Raji (cell line): ENCODE results near the gene MCM5.
A peak's percentile ranks its signal among the peaks of the same experiment; 100 is the strongest.

Experiments used
- POLR2A ChIP-seq: IDR thresholded peaks from 2 replicates; pipeline ENCODE4 v1.6.1; 2011; ENCODE audit warnings: low read depth, low read length, control low read depth; ENCODE audit not compliant: insufficient read depth

The MCM5 gene

GRCh38 chr22:35375031-35375430 lies 24.9 kb upstream of the MCM5 start:
- no peak for TF ChIP-seq POLR2A

GRCh38 chr22:35375526-35375925 lies 24.4 kb upstream of the MCM5 start:
- TF ChIP-seq POLR2A: no peak

DNA sequence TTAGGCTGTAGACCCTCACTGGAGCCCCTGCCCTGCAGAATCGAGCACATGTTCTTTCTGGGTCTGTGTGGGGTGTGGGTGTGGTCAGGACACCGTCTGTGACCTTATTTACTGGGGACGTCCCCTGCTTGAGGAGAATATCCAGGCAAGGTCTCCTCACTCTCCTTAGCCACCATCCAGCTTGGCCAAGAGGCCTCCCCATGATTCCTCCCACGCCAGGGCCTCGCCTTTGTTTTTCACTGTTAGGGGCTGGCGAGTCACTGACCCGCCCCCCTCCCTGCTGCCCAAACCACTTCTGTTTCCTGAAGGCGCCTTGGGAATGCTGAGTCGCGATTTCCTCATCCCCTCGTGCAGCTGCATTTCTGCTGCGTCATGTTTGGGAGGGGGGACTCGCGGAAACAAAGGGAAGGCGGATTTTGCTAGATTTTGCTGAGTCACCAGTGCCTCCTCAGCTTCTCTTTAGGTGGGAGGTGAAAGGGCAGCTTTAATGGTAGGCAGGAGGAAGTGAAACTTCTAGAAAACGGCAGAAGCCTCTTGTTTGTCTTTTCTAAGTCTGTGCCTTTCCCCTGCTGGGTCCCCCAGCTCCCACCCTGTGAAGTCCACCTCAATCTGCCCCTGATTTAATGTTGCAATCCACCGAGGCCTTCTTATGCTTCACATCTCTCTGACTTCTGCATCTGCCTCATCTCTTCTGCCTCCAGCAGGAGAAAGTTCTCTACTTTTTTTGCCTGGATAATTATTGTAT lies 23.0 kb upstream of the MCM5 start:
- 0 out of 2 replicates have a peak, but pooled peaks have one; percentile 2 for TF ChIP-seq POLR2A

GRCh38 chr22:35377735-35378134 lies 22.2 kb upstream of the MCM5 start:
- TF ChIP-seq POLR2A: no peak

GRCh38 chr22:35378621-35379020 lies 21.3 kb upstream of the MCM5 start:
- no peak for TF ChIP-seq POLR2A

- TF ChIP-seq POLR2A: no peak
Observed at GRCh38 chr22:35379146-35379993, 20.6 kb upstream of the MCM5 start.

DNA sequence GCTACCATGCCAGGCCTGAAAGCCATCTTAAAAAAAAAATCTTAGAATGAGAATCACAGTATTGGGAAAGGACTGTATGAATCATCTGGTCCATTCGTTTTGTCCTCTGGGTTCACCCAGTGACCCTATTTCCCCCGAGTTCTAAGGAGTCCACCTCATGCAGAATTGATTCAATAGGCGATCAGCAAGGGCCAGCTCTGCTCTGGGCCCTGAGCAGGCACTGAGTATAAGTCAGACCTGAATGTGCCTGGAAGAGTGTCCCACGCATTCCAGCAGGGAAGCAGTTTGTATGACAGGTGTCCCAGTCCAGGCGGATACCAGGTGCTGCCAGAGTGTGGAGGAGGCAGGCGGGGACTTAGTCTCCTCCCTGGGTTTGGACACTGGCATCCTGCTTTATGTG lies 19.9 kb upstream of the MCM5 start:
- TF ChIP-seq POLR2A: no peak

GRCh38 chr22:35380537-35381423 lies 19.2 kb upstream of the MCM5 start, which contains the start of gene HMOX1:
TSS of gene HMOX1 (plus strand) at chr22:35381096. CDS start at chr22:35381174, 78 bp downstream.
- no peak for TF ChIP-seq POLR2A

DNA sequence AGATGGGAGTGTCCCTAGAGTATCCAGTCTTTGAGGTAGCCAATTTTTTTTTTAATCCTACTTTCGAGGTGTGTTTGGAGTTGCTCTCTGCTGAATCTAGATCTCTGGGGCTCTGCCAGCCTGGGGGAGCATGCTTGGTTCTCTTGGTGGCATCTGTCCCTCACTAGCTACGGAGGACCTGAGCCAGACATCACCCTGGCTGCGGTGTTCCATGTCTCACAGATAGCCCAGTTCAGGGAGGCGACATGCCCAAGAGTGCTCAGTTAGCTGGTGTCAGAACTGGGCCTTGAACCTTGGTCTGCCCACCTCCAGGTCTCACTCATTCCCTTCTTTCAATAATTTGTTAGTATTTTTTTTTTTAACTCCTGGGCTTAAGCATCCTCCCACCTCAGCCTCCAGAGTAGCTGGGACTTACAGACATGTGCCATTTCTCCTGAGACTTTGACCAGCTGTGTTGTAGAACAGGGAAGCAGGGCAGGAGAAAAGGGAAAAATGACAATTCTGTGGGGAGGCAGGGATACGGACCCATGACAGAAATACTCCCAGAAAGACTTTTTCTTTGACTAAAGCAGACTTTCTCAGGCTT lies 18.4 kb upstream of the MCM5 start:
- TF ChIP-seq POLR2A: no peak

DNA sequence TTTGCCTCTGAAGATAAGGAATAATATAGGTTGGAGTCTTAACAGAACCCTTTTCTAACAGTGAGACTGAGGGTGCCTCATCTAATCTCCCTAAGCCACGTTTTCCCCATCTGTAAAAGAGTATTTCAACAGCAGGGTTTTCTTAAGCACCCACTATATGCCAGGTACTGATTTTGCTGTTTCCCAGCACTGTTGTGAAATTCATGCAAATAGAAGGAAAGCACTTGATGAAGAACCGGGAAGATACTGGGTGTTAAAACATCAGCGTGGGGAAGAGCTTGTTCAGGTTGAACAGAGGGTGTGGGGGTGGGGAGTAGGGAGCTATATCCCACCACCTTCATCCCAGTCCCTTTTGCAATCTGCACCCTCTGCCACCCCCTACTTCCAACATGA lies 16.3 kb upstream of the MCM5 start:
- TF ChIP-seq POLR2A: no peak

DNA sequence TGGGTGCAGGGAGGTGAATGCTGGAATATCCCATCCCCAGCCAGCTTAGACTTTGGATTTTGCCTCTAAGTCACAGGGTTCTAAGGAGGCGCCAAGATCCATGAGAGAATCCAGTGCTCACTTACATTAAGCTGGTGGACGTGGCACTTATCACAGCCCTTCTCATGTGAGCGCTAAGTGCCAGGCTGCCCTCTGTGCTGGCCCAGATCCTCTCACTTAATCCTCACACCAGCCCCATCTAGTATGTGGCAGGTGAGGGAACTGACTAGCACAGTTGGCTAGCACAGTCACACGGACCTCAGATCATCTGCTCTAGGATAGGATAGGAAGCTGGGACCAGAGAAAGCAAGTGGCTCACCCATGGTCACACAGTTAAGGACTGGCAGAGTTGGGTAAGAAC lies 15.4 kb upstream of the MCM5 start:
- no peak for TF ChIP-seq POLR2A

- no peak for TF ChIP-seq POLR2A
Observed at GRCh38 chr22:35384975-35385588, 14.9 kb upstream of the MCM5 start.

GRCh38 chr22:35386670-35387288 lies 13.2 kb upstream of the MCM5 start:
- TF ChIP-seq POLR2A: no peak

- no peak for TF ChIP-seq POLR2A
Observed at GRCh38 chr22:35390933-35391332, 9.0 kb upstream of the MCM5 start.
